PFSK-1 (cell line): ENCODE results near the gene CXCL12.
A peak's percentile ranks its signal among the peaks of the same experiment; 100 is the strongest.

Experiments used
- FOXP2 ChIP-seq: optimal IDR thresholded peaks from 2 replicates; pipeline ENCODE3; 2011; ENCODE audit warnings: borderline replicate concordance, control low read depth, inconsistent platforms; ENCODE audit not compliant: insufficient read depth; ENCODE audit errors: extremely low read length, extremely low read depth
- POLR2AphosphoS5 ChIP-seq: IDR thresholded peaks from 2 replicates; pipeline ENCODE4 v1.6.1; 2012; ENCODE audit warnings: low read depth, mild to moderate bottlenecking, control low read depth, low read length, moderate library complexity
- REST ChIP-seq, 2 experiments: IDR thresholded peaks; 2 replicates each; pipeline versions ENCODE4 v1.6.1 to v1.8.0; 2011 to 2012; ENCODE audit warnings: low read depth in 2 of 2, low read length in 2 of 2, control low read depth in 1 of 2, inconsistent platforms in 1 of 2, mild to moderate bottlenecking in 1 of 2, moderate library complexity in 1 of 2; ENCODE audit not compliant: insufficient read depth in 1 of 2
- SIN3A ChIP-seq: IDR thresholded peaks from 2 replicates; pipeline ENCODE4 v1.6.1; 2012; ENCODE audit warnings: mild to moderate bottlenecking, low read length, moderate library complexity, borderline replicate concordance; ENCODE audit not compliant: insufficient read depth
- TAF1 ChIP-seq: IDR thresholded peaks from 2 replicates; pipeline ENCODE4 v1.6.1; 2012; ENCODE audit warnings: low read length, control low read depth, borderline replicate concordance; ENCODE audit not compliant: insufficient read depth

The CXCL12 gene

GRCh38 chr10:44353128-44353390 lies 31.8 kb downstream of the CXCL12 start:
- TF ChIP-seq SIN3A (no peak), FOXP2 (no peak), POLR2AphosphoS5 (no peak), REST (IDR thresholded peaks at IDR 0.05; ENCODE audit: insufficient read depth in 1 of 2, low read depth in 2 of 2, low read length in 2 of 2) (no peak), TAF1 (no peak)

- no peak for TF ChIP-seq POLR2AphosphoS5
- TF ChIP-seq REST (IDR thresholded peaks at IDR 0.05; ENCODE audit: insufficient read depth in 1 of 2, low read depth in 2 of 2, low read length in 2 of 2), result peak in 1 of 2 experiments; percentile 49; a peak in 1 of 4 replicates
- no peak for TF ChIP-seq TAF1
- peak; percentile 90 for TF ChIP-seq FOXP2
- TF ChIP-seq SIN3A, result peak; percentile 95; the same call in 1 of the 2 replicates
These were observed 32.4 kb downstream of the CXCL12 start for GRCh38 chr10:44352316-44353127.

GRCh38 chr10:44348496-44348895 lies 36.4 kb downstream of the CXCL12 start:
- no peak for TF ChIP-seq SIN3A
- TF ChIP-seq TAF1, result no peak
- no peak for TF ChIP-seq POLR2AphosphoS5
- no peak for TF ChIP-seq REST (IDR thresholded peaks at IDR 0.05; ENCODE audit: insufficient read depth in 1 of 2, low read depth in 2 of 2, low read length in 2 of 2)
- TF ChIP-seq FOXP2, result no peak

- TF ChIP-seq TAF1 (no peak), REST (IDR thresholded peaks at IDR 0.05; ENCODE audit: insufficient read depth in 1 of 2, low read depth in 2 of 2, low read length in 2 of 2) (no peak), POLR2AphosphoS5 (no peak), FOXP2 (no peak), SIN3A (no peak)
These were observed 37.1 kb downstream of the CXCL12 start for GRCh38 chr10:44347609-44348400.
